Measurements from ENCODE around the gene KCNIP4.

DNA sequence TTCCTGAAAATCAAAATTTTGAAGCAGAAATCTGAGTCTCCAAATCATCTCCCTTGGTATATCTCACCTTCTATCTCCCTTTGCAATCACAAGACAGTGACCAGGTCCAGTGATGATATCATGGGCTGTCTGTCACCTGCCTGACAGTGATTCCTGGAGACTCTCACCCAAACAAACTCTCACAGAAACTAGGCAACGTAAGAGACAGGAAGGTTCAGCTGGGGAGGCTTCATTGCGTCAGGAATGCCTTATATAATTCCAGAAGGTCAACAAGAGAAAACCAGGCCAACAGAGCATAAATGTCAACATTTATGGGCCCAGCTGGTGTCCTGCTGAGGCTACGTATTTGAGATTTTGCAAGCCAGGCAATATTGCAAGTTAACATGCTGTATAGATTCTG is 412.7 kb downstream of the KCNIP4 start:
- no peak for TF ChIP-seq POLR2AphosphoS5 (IDR thresholded peaks at IDR 0.05)
- TF ChIP-seq, protein P1, sequence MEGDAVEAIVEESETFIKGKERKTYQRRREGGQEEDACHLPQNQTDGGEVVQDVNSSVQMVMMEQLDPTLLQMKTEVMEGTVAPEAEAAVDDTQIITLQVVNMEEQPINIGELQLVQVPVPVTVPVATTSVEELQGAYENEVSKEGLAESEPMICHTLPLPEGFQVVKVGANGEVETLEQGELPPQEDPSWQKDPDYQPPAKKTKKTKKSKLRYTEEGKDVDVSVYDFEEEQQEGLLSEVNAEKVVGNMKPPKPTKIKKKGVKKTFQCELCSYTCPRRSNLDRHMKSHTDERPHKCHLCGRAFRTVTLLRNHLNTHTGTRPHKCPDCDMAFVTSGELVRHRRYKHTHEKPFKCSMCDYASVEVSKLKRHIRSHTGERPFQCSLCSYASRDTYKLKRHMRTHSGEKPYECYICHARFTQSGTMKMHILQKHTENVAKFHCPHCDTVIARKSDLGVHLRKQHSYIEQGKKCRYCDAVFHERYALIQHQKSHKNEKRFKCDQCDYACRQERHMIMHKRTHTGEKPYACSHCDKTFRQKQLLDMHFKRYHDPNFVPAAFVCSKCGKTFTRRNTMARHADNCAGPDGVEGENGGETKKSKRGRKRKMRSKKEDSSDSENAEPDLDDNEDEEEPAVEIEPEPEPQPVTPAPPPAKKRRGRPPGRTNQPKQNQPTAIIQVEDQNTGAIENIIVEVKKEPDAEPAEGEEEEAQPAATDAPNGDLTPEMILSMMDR (IDR thresholded peaks at IDR 0.05), result no peak

Data from esophagus muscularis mucosa (tissue), 3 donors.